CD14-positive monocyte (primary cell): Measurements from ENCODE around the gene BRK1. TPM values are rescaled to one million over a fixed set of nuclear protein-coding genes. Genes with fewer than 3 reads are reported as not detected.

Experiments
- DNase-seq, 3 donors: peaks; one replicate each; pipeline ENCODE4 v3.0.0-alpha.2; 2011 to 2022
- H2AFZ ChIP-seq: 2 replicates; pipeline ENCODE4 v1.6.0; 2012; ENCODE audit warnings: mild to moderate bottlenecking, low read depth, low read length, inconsistent platforms; ENCODE audit not compliant: insufficient read depth, poor library complexity, severe bottlenecking
- H3K27ac ChIP-seq, 2 donors: 1 replicate in 1 of 2; 2 replicates in 1 of 2; pipeline ENCODE4 v1.5.1; 2012 to 2013; ENCODE audit warnings: low read length in 2 of 2, control low read depth in 1 of 2, inconsistent platforms in 1 of 2, low read depth in 1 of 2, mild to moderate bottlenecking in 1 of 2
- H3K27me3 ChIP-seq, 2 donors: one replicate each; pipeline versions ENCODE4 v1.6.0 to v1.6.1; 2011 to 2013; ENCODE audit warnings: low read length in 2 of 2; ENCODE audit not compliant: control insufficient read depth in 2 of 2, insufficient read depth in 2 of 2
- H3K36me3 ChIP-seq, 2 donors: replicated peaks in 1 of 2; 1 replicate in 1 of 2; 2 replicates in 1 of 2; pipeline versions ENCODE4 v1.5.1 to v1.6.1; 2012 to 2013; ENCODE audit warnings: low read length in 2 of 2, control low read depth in 1 of 2, inconsistent platforms in 1 of 2, mild to moderate bottlenecking in 1 of 2; ENCODE audit not compliant: insufficient read depth in 2 of 2, control insufficient read depth in 1 of 2
- H3K4me1 ChIP-seq, 2 donors: 1 replicate in 1 of 2; 2 replicates in 1 of 2; pipeline versions ENCODE4 v1.5.1 to v1.6.1; 2012 to 2013; ENCODE audit warnings: low read length in 2 of 2, control low read depth in 1 of 2, inconsistent platforms in 1 of 2, mild to moderate bottlenecking in 1 of 2, moderate library complexity in 1 of 2; ENCODE audit not compliant: insufficient read depth in 2 of 2, control insufficient read depth in 1 of 2
- H3K4me2 ChIP-seq: replicated peaks from 2 replicates; pipeline ENCODE3; 2012; ENCODE audit warnings: low read length, moderate library complexity, mild to moderate bottlenecking; ENCODE audit not compliant: poor library complexity, severe bottlenecking; ENCODE audit errors: extremely low read depth
- H3K4me3 ChIP-seq, 3 experiments: fragments of 200-600 bp in 1 of 3; sonication (generic) in 1 of 3; replicated peaks in 1 of 3; 1 replicate in 2 of 3; 2 replicates in 1 of 3; pipeline ENCODE4 v1.5.1; 2011 to 2013; ENCODE audit warnings: low read length in 3 of 3, mild to moderate bottlenecking in 3 of 3, control low read depth in 2 of 3, low read depth in 2 of 3, inconsistent platforms in 1 of 3, moderate library complexity in 1 of 3
- H3K79me2 ChIP-seq: 2 replicates; pipeline ENCODE4 v1.6.0; 2012; ENCODE audit warnings: mild to moderate bottlenecking, control low read depth, inconsistent platforms, low read length, moderate library complexity; ENCODE audit not compliant: insufficient read depth
- H3K9ac ChIP-seq: 2 replicates; pipeline ENCODE4 v1.6.0; 2017; ENCODE audit warnings: low read length, mild to moderate bottlenecking; ENCODE audit not compliant: insufficient read depth, poor library complexity, severe bottlenecking
- H3K9me3 ChIP-seq, 2 donors: replicated peaks in 1 of 2; 1 replicate in 1 of 2; 2 replicates in 1 of 2; pipeline versions ENCODE4 v1.5.1 to v1.6.1; 2012 to 2013; ENCODE audit warnings: low read length in 2 of 2, control low read depth in 1 of 2; ENCODE audit not compliant: control insufficient read depth in 1 of 2, insufficient read depth in 1 of 2
- H4K20me1 ChIP-seq: 2 replicates; pipeline ENCODE4 v1.6.0; 2012; ENCODE audit warnings: mild to moderate bottlenecking, low read length, control low read depth, moderate library complexity; ENCODE audit not compliant: insufficient read depth
- H3K27ac Mint-ChIP-seq, 7 donors: one replicate each; pipeline ENCODE4 v1.8.0; 2020; ENCODE audit warnings: mild to moderate bottlenecking in 7 of 7, mixed read lengths in 7 of 7, moderate library complexity in 6 of 7, inconsistent platforms in 2 of 7
- H3K27me3 Mint-ChIP-seq, 3 donors: one replicate each; pipeline ENCODE4 v1.8.0; 2021 to 2022; ENCODE audit warnings: low read depth in 3 of 3, mild to moderate bottlenecking in 3 of 3, mixed read lengths in 3 of 3, moderate library complexity in 3 of 3, inconsistent platforms in 1 of 3
- H3K36me3 Mint-ChIP-seq, 2 donors: one replicate each; pipeline ENCODE4 v1.8.0; 2020; ENCODE audit warnings: mixed read lengths in 2 of 2, inconsistent platforms in 1 of 2, mild to moderate bottlenecking in 1 of 2
- H3K4me1 Mint-ChIP-seq: one replicate; pipeline ENCODE4 v1.8.0; 2020; ENCODE audit warnings: mild to moderate bottlenecking, mixed read lengths
- H3K4me3 Mint-ChIP-seq, 2 donors: one replicate each; pipeline ENCODE4 v1.8.0; 2020; ENCODE audit warnings: mild to moderate bottlenecking in 2 of 2, mixed read lengths in 2 of 2, moderate library complexity in 1 of 2
- H3K9me3 Mint-ChIP-seq, 7 donors: one replicate each; pipeline ENCODE4 v1.8.0; 2020 to 2022; ENCODE audit warnings: mixed read lengths in 7 of 7, mild to moderate bottlenecking in 6 of 7, moderate library complexity in 6 of 7, inconsistent platforms in 2 of 7
- CTCF ChIP-seq: fragments of 200-600 bp; IDR thresholded peaks from one replicate; pipeline ENCODE4 v1.8.0; 2022; ENCODE audit warnings: antibody characterized with exemption, mild to moderate bottlenecking
- WGBS: methylation state at CpG from one replicate; pipeline ENCODE4 v1.1.5; 2013; ENCODE audit warnings: missing lambda C conversion rate; ENCODE audit not compliant: insufficient coverage; 5-methylcytosine and 5-hydroxymethylcytosine counted together
- intact Hi-C, 2 donors: fragments of 100-400 bp; cut with micrococcal nuclease; formaldehyde crosslinking; loops; one replicate each; pipeline versions ENCODE4 v1.15.0 to v1.15.1; 2023
- polyA plus RNA-seq, 3 donors: library from polyadenylated mRNA; depleted of rRNA in 1 of 3; unstranded in 2 of 3; stranded (reverse) in 1 of 3; fragments of 300-500 nt in 2 of 3; fragments of >200 nt in 1 of 3; fragmentation: Illumina TruSeq in 2 of 3; gene quantifications; 1 replicate in 2 of 3; 2 replicates in 1 of 3; pipeline ENCODE4 v1.2.3, GENCODE V29; 2012 to 2021

The BRK1 gene
- polyA plus RNA-seq, 3 donors = 144 to 318 (median 295) TPM

GRCh38 chr3:10140996-10141546 lies 25.6 kb downstream of the BRK1 start:
- H2AFZ ChIP-seq = peak overlapping the region; percentile 79
- peaks cover 0 to under 1% of the 10 kb centered on the region in 2 donors for H3K36me3 ChIP-seq
- intact Hi-C loops = no loop called here
- H3K27me3 Mint-ChIP-seq = peaks cover 0 to 7% (median 3%) of the 10 kb centered on the region in 3 donors
- H3K36me3 Mint-ChIP-seq = peaks cover 0 to 3% of the 10 kb centered on the region in 2 donors
- no peaks in the 10 kb centered on the region for H3K27me3 ChIP-seq
- peaks cover 43 to 45% of the 10 kb centered on the region in 2 donors for H3K4me1 ChIP-seq
- H3K9ac ChIP-seq = peak overlapping the region; percentile 86
- H4K20me1 ChIP-seq = peaks cover 37% of the 10 kb centered on the region
- TF ChIP-seq CTCF = no peak
- H3K79me2 ChIP-seq = peaks cover 41% of the 10 kb centered on the region
- peaks cover 34% of the 10 kb centered on the region for H3K4me1 Mint-ChIP-seq
- 88% methylated on average over 10 of the region's 23 CpGs for WGBS
- peak overlapping the region in 1 of 3 experiments; percentile 80 for H3K4me3 ChIP-seq
- H3K4me3 Mint-ChIP-seq = peak overlapping the region in 1 of 2 donors; percentile 87
- DNase-seq = no peak
- H3K27ac ChIP-seq = peak overlapping the region; percentile 93 to 97
- H3K4me2 ChIP-seq = peak overlapping the region; percentile 89
- no peaks in the 10 kb centered on the region for H3K9me3 ChIP-seq
- H3K27ac Mint-ChIP-seq = peak overlapping the region; percentile 26 to 99 (median 98)
- peaks cover 0 to under 1% (median 0%) of the 10 kb centered on the region in 7 donors for H3K9me3 Mint-ChIP-seq

GRCh38 chr3:10142707-10143560 lies 27.5 kb downstream of the BRK1 start:
- Histone ChIP-seq H3K4me1 (peaks cover 49 to 56% of the 10 kb centered on the region in 2 donors), H3K36me3 (peaks cover 8 to 17% of the 10 kb centered on the region in 2 donors), H3K27me3 (no peaks in the 10 kb centered on the region), H2AFZ (no peak overlapping the region), H3K4me2 (peak overlapping the region; percentile 89), H3K27ac (peak overlapping the region; percentile 93 to 97), H4K20me1 (peaks cover 55% of the 10 kb centered on the region), H3K79me2 (peaks cover 59% of the 10 kb centered on the region), H3K9me3 (no peaks in the 10 kb centered on the region), H3K4me3 (peak overlapping the region; percentile 48 to 80 (median 67)), H3K9ac (peak overlapping the region; percentile 86)
- 42% methylated on average over 14 of the region's 29 CpGs for WGBS
- Mint-ChIP-seq H3K27ac (peak overlapping the region; percentile 96 to 99 (median 98)), H3K27me3 (peaks cover 0 to 5% (median 3%) of the 10 kb centered on the region in 3 donors), H3K4me3 (peak overlapping the region; percentile 87 to 93), H3K9me3 (no peaks in the 10 kb centered on the region), H3K4me1 (peaks cover 41% of the 10 kb centered on the region), H3K36me3 (peaks cover 11 to 18% of the 10 kb centered on the region in 2 donors)
- peak in 2 of 3 donors; percentile 21 to 36 for DNase-seq
- no peak for TF ChIP-seq CTCF
- intact Hi-C loops = no loop called here
